ENCODE results near the gene COL18A1.
"Not testable (repeated sequence)": the region's sequence is repeated elsewhere in the genome, so short reads cannot be mapped to it uniquely, and the experiment has no call there.

The COL18A1 gene
- total RNA-seq: 74.9 reads per million, percentile 77 among the genes with 10 or more reads in this experiment

GRCh38 chr21:45404730-45405270, at the start of gene COL18A1:
TSS of gene COL18A1 (plus strand) at chr21:45405165. CDS start at chr21:45405231, 66 bp downstream.
- no peak for DNase-seq

- no peak for DNase-seq
Observed at GRCh38 chr21:45355573-45355972, 49.4 kb upstream of the COL18A1 start.

DNA sequence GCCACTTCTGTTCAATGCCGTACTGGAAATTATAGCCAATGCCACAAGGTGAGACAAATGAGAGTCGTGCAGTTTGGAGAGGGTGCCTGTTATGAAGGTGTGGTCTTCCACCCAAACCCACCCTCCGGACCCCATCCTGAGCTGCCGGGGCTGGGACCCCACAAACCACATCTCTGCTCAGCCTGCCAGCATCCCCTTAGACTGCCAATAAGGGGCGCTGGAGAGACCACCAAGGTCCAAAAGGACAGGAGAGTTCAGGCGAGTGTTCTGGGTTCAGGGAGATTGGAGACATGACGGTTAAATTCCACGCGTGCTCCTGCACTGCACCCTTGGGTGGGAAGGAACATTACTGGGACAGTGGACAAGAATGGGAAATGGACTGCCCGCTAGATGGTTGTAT, 48.7 kb upstream of the COL18A1 start:
- no peak for DNase-seq

- DNase-seq: no peak
Observed at GRCh38 chr21:45356653-45357435, 48.1 kb upstream of the COL18A1 start.

- no peak for DNase-seq
Observed at GRCh38 chr21:45357436-45358260, 47.3 kb upstream of the COL18A1 start.

- DNase-seq: no peak
Observed at GRCh38 chr21:45358261-45358670, 46.7 kb upstream of the COL18A1 start.

- no peak for DNase-seq
Observed at GRCh38 chr21:45358711-45359310, 46.2 kb upstream of the COL18A1 start.

DNA sequence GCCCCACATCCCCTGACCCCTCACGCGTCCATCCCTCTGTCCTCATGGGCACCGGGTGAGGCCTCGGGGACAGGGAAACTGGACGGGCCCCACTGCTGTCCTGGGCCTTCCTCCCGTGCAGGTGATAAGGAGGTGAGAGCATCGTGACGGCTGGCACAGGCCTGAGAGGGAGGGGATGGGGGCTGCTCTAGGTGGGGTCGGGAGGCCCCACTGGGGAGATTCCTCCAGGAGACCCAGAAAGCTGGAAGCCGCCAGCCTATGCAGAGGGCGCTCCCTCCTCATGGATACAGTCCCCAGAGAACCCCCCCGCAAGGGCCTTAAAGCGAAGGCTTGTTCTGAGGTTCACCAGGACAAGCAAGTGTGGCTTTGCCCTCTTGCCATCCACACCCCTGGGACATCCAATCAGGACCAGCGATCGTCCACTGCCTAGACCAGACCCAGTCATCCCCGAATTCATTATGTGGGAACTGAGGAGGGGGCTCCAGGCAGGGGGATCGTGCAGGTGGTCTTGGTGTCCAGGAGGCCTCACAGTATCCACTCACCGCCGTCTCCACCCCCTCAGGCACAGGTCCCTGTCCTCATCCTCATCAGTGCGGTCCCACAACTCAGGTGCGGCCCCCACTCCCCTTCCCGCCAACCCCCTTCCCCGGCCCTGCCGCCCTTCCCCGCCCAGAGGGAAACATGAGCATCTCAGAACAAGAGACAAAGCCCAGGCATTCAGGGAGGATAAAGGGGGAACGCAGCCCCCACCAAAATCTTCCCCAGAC, 45.3 kb upstream of the COL18A1 start:
- DNase-seq: no peak

DNA sequence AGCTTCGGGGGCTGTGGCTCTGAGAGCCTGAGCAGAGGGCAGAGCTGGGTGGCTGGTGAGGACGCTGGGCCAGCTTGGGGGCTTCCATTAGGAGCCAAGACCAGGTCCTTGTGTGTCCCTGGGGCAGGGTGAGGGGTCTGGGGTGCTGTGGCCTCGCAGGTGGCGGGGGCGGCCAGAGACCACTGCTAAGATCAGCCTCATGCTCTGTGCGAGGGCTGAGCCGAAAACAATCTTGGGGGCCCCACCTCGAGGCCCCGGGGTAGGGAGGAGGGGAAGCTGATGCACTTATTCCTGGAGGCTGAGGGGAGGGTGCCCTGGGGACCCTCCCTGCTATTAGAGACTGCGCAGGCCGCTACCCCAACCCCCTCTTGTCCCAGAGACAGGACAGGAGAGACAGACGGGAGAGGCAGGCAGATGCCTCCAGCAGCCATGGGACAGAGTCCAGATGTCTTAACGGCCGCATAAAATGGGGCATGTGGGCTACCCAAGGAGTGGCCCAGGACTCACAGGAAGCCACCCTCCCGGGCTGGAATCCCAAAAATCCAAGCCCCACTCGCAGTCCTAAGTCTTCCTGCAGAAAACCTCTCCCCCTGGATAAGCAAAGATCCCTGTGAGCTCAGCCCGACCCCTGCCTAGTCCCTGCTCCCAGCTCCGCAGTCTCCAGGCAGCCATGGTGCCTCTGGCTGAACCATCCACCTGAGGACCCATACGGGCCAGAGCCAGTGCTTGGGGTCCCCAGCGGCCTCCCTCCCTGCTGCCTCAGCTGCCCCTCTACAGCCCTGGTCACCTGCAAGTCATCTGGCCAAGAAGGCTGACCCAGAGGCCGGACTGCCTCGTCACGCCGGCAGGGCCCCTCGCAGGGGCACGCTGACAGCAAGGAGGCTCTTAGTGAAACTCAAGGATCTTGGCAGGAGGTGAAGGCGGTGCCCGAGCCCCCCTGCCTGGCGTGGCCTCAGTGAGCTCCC, 43.6 kb upstream of the COL18A1 start:
- DNase-seq: no peak

DNA sequence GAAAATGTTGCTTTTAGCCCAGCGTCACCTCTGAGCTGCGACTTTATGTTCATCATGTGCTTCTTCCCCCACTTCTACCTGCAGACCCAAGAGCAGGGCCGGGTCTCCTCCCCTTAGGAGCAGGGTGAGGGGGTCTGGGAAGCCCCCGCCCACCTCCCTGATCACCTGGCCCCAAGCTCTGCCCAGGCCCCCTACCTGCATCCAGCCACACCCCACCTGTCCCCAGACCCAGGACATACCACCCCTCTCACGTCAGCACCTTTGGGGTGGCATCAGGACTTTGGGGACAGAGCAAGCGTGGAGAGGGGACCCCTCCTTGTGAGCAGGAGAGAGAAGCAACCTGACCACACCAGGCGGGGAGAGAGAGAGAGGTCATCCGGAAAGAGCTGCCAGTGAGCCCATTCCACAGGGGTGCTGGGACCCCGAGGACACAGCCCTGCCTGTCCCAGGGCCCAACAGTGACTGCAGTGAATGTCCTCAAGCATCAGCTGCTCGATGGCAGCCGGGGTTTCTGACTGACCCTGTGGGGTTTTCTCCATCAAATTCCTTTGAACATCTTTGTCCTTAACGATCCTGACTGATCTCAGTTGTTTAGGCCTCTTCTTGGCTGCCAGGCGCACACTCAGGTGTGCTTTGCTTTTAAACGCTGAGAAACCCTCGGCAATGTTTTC, 42.8 kb upstream of the COL18A1 start:
- DNase-seq: no peak

GRCh38 chr21:45362748-45363145, 42.2 kb upstream of the COL18A1 start:
- DNase-seq: no peak

GRCh38 chr21:45363272-45363671, 41.7 kb upstream of the COL18A1 start:
- not testable (repeated sequence) for DNase-seq

- no peak for DNase-seq
Observed at GRCh38 chr21:45363921-45364467, 41.0 kb upstream of the COL18A1 start.

DNA sequence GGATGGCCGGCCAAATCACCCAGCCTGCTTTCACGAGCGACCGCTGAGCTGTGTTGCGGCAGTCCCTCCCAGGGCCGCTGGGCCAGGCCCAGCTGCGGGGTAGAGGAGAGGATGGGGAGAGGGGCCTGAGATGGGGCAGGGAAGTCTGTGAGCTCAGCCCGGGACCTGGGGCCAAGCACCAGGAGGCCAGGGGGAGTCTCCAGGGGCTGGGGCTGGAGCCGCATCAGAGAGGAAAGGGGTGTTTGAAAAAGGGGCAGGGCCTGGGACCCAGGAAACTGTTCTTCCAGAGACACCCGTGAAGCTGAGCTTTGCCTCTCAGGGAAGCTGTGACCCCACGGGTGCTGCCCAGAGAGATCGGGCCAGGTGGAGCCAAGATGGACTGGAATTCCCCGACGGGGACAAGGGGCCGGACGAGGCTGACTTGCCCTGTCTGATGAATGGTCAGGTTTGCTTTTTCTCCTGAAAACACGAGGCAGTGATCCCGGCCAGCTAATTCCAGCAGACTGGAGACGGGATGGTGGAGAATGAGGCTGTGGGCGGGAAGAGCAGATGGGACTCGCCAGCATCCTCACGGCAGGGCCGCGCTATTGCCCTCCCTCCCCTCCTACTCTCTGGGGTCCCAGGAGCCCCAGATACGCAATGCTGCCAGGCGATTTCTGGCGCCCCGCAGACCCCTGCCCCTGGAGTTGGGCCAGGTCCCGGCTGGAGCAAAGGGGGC, 40.3 kb upstream of the COL18A1 start:
- DNase-seq: no peak

GRCh38 chr21:45365186-45365607, 39.8 kb upstream of the COL18A1 start:
- DNase-seq: no peak

DNA sequence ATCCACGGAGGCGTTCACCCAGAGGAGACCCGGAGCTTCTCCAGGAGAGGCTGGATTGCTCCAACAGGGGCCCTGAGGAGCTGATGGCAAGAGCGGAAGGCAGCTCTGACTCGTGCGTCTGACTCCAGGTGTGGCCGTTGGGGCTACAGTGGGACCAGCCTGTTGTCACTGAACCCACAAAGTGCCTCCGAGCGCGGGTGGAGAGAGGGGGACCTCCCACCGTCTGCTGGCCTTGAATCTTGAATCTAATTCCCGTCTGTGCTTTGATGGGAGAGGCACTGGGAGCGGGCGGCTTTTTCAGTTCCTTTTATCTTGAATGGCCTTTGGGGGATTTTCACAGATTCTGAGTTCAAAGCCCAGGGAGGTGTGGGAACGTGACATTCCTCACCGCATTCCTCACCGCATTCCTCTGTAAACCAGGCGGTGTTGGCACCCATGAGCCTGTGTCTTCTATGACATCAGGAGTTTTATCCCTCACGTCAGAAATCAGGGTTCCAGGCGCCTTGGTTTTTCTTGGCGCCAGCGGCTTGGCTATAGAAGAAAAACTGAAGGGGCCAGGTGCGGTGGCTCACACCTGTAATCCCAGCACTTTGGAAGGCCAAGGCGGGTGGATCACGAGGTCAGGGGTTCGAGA, 39.2 kb upstream of the COL18A1 start:
- no peak for DNase-seq

- no peak for DNase-seq
Observed at GRCh38 chr21:45366476-45366875, 38.5 kb upstream of the COL18A1 start.

- no peak for DNase-seq
Observed at GRCh38 chr21:45366931-45367401, 38.0 kb upstream of the COL18A1 start.

Data from effector CD4-positive, alpha-beta T cell (primary cell).